HG03457 (cell line): ENCODE data around the gene PLCH1.

Experiments
- ATAC-seq: cut with Tn5 transposase; IDR thresholded peaks from one replicate; pipeline ENCODE4 v1.9.1; 2021; ENCODE audit warnings: moderate number of reproducible peaks; ENCODE audit not compliant: unreplicated experiment

PLCH1 gene

DNA sequence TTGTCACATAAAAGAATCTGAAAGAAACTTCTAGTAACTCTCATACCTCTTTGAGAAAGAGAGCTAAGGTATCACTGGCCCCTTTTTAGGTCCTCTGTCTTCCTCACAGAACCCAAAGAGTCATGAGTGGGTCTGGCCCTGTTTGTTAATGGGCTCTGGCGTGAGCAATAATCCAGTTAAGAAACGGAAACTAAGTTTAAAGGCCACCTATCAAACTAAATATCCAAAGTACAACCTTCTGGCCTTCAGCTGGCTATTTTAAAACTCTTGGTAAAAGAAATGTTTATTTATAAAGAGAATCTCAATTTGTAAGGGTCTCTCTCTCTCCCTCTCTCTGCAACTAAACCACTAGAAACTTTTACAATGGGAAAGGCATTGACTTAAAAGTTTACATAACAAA, 380.4 kb downstream of the PLCH1 start:
- ATAC-seq: no peak

DNA sequence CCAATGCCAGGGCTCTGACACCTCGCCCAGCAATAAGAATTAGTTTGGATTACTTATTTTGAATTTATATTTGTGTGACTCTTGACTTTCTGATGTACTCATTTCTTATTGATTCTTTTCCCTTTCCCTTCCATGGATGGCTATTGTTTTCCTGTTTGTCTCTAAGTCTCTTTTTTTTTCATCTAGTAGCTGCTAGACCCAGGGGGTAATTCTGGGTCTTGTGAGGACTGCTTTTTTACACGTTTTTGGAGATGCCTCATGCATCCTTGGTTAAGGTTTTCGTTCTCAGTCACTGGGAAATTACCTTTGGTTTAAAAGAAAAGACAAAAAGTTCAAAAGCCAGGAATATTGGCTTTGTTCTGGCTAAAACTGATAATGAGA, 381.2 kb downstream of the PLCH1 start:
- ATAC-seq: no peak

- no peak for ATAC-seq
These were observed 381.8 kb downstream of the PLCH1 start for GRCh38 chr3:155362808-155363689.

DNA sequence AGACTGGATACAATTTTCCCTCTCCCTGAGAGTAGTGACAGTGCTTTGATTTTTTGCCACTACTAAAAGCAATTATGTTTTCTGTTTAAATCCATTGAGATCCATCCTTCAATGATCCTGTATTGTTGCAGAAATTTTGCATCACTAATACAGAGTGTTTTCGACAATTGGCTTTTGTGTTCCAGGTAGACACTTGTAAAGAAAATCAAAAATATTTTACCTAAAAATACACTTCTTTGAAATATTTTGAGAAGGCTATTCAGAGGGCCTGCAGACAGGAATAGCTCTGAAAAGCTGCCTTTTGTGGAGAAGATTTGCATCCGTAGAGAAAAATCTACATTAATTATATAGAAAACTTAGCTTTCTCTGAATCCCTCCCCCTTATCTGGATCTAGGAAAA, 384.6 kb downstream of the PLCH1 start:
- no peak for ATAC-seq

DNA sequence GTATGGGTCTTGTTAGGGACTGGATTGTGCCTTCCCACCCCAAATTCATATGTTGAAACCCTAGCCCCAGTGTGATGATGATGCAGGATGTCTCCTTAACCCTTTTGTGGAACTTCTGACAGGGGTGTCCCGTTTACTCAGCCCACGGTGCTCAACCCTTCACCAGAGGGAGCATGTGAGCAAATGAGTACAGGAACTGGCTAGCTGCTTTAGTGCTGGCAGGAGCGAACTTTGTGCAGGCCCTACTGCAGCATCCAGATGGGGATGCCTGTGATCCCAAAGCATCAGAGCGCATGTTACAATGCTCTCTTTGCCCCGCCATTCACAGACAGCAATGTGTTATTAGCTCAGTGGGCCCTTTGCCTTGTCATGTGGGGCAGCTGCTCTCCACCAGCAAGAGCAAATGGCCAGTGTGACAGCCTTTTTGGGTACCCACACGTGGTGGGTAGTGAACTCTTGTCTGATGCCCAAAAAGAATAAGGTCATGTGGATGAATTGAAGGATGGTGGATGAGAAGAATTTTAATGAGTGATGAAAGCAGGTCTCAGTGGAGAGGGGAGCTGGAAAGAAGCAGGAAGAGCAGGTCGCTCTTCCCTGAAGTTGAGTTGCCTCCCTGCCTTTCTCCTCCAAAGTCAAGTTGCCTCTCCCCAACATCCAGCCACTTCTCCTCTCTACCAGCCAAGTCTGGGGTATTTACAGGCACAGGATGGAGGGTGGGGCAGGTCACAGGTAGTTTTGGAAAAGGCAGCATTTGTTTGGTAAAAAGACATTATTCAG, 388.1 kb downstream of the PLCH1 start:
- ATAC-seq: no peak

DNA sequence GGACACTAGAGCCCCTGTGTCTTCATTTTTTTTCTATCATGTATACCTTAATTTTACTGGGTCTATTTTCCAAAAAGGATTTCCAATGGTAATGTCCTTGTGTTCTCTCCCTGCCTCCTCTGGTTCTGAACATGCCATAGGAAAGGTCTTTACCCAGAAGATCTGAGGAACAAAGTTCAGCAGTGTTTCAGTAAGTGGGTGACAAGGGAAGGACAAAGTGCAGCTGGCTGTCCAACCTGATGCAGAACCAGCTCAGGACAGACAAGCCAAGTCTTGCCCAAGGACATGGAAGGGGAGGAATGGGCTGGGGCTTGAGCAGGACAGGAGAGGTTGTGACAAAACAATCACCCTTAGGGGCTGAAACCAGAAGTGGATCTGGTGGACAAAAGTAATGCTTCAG, 390.2 kb downstream of the PLCH1 start:
- ATAC-seq: no peak

DNA sequence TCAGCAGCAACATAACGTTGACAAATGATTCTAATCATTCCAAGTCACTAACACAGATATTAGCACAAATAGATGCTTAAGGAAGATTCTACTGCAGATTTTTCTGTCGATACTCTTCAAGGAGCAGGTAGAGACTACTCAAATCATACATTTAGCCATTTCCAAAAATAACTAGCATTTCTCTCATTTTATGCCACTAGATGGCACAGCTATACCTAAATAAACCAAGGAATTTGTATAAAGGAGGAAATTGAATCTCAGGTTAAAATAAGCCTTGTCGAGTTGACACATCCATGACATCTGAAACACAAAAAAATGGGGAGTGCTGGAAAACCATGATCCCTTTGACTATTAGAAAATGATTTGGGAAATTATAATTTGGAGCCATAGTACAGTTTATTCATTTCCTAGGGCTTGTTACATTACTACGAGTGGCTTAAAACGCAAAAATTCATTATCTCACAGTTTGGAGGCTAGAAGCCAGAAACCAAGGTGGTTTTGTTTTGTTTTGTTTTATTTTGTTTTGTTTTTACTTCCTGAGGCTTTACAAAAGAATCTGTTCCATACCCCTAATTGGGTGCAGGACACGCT, 391.9 kb downstream of the PLCH1 start:
- ATAC-seq: no peak

- no peak for ATAC-seq
These were observed 394.3 kb downstream of the PLCH1 start for GRCh38 chr3:155350571-155350970.

DNA sequence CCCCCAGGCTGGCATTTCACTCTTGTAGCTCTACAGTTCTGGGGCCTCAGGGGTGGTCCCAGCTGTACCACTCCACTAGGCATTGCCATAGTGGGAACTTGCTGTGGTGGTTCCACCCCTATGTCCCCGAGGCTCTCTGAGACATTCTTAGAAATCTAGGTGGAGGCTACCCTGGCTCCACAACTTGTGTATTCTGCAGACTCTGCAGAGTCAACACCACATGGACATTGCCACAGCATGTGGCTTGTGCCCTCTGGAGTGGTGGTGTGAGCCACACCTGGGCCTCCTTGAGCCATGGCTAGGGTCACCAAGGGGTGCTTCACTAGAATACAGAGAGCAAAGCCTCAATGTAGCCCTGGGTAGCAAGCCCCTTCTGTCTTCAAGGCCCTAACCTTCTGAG, 397.0 kb downstream of the PLCH1 start:
- no peak for ATAC-seq

DNA sequence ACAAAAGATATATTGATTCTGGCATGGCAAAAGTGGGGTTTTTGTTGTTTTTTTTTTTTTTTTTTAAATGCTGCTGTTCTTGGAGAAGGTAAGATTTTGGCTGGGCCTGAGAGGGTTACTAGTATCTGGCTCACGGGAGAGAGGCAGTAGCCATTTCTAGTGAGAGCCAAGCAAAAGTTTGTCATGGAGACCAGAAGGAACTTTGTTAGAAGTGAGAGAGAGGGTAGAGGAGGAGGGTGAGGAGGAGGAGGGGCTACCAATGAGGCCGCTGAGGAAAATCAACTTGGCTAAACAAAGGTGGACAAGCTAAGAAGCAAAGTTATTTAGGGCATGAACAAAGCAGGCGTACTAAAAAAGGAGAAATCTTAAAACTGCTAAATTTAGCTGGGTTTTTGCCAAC, 402.5 kb downstream of the PLCH1 start:
- ATAC-seq: no peak

DNA sequence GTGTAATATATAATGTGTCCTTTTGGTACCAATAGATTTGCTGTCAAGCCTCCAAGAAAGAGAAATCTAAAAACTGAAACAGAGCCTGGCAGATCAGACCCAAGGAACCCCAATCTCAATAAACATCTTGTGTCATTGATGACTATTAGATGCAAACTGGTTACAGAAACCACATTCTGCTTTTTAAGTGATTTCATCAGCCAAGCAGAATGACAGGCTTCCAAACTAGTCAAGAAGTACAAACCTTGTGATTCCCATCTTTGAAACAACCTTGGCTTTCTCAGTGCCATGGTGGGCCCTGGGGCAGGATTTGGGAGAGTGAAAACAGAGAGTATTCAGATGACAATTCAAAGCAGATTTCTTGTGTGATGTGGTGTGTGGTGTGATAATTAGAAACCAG, 405.8 kb downstream of the PLCH1 start:
- no peak for ATAC-seq

GRCh38 chr3:155335724-155336354, 409.0 kb downstream of the PLCH1 start:
- no peak for ATAC-seq

DNA sequence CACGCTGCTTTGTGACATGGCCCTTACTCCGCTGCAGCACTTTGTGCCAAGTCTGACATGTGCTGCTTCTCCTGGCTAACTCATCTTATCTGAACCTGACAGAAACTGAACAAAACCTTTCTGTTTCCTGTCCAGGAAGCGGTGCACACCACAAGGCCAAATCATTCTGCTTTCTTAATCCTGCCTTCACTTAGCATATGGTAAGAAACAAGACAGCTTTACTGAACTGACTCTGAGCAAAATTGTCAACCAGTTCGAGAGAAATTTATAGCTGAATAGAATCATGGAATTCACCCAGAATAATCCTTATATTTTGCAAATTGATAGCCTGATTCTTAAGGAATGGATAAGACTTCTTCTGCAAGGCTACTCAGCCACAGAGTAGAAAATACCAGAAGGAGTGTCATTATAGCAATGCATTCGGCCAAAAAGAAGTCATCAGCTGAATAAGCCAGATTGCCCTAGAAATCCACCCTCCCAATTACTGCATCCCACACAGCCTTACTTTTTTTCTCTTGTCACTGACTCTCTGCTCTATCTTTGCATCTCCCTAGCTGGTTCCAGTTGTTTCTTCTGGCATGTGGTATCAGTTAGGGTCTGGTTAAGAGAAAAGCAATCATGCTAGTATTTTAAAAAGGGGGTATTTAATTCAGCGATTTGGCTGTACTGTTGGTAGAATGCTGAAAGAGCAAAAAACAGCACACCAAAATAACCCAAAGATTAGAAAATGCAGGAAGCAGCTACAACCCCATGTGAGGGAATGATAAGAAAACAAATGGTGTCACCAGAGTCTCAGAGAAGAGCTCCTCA, 409.8 kb downstream of the PLCH1 start:
- ATAC-seq: no peak

DNA sequence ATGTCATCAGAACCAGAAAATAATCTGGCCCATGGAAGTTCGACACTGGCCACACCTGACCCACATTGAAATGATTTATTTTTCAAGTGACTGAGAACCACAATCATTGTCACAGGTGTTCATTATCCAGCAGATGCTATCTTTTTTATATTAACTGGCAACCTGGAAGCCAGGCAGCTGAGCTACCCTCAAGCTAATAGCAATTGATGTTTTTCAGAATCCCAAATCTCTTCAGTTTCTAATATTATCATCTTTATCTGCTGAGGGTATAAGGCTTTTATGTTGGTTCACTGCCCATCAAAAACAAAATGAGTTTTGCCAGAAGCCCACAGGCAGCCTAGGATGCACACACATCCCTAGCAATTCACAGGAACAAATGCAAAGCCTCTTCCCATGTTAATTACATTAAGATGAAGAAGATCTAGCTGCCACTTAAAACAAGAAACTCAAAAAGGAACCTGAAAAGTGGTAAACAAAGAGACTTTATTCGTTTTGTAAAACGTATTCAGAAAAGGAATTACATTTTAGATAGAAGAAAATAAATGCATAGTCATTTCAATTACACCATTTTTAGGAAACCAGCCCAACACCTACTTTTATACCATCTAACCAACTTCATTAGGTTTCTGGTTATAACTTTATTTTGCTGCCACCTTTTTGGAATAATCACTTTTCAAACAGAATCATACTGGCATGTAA, 410.5 kb downstream of the PLCH1 start:
- ATAC-seq: no peak

DNA sequence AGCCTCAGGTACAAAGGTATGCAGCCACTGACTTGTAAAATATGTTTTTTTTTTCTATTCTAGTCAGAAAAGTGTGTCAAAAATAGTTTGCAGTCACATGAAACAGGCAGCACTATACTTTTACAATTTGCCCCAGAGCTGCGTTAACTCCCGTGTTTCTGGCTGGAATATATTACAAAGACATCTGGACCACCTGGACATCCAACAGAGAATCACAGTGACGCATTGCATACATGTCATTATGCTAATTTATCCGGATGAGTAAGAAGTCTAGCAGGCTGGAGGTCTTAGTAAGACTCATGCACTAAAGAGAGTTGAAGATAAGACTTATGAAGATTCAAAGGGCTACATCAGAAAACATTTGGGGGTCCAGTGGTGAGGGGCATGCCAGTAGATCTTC, 412.2 kb downstream of the PLCH1 start:
- ATAC-seq: no peak

- ATAC-seq: no peak
These were observed 413.8 kb downstream of the PLCH1 start for GRCh38 chr3:155331078-155331477.

DNA sequence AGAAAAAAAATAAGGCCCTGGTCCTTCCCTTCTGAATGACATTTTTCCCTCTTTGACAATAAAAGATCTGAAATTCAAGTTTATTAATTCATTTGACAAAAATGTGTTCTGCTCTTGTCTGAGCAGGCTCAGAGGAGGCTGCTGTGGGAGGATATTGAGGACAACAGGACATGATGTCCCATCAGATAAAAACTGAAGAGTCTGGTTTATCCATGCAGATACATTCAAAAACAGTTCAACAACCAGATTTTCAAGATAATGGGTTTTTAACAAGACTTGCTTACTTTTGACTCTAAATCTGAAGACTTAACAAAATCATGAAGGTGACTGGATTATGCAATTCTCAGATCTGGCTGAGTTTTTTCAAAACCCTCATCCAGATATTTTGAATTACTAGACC, 414.5 kb downstream of the PLCH1 start:
- ATAC-seq: no peak

GRCh38 chr3:155329513-155330048, 415.3 kb downstream of the PLCH1 start:
- no peak for ATAC-seq

DNA sequence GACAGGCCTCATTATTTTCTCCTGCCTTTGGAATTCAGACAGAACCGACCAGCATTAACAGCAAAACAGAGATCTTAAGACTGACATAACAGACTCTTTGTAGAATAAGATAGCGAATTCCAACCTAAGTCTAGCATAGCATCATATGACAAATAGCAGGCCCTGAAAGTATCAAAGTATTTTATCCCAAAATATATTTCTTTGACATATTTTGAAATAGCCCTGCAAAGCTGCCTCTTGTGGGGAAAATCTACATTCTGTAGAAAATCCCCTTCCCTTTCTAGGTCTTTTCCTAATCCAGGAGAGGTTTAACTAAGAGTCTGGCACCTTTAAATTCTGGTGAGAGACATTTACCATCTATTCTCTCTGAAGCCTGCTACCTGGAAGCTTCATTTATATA, 417.0 kb downstream of the PLCH1 start:
- no peak for ATAC-seq

DNA sequence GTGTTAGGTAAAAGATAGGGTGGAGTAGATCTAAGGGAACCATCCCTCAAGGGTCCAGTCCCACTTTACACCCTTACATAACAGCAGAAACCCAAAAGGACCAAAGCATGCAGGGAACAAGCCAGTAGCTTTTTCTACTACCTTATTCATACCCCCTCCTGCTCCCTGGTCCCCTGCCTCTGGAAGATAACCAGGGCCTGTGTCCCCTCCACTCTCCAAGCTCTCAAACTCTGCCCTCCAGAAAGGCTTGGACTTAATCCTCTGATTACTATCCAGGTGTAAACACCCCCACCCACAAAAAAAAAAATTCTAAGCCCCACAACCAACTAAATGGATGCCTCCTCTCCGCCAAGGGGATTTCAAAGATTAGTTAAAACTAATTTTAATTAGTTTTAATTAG, 417.4 kb downstream of the PLCH1 start:
- ATAC-seq: no peak
